HEK293T (cell line): Measurements from ENCODE around the gene RBM3.
A peak's percentile ranks its signal among the peaks of the same experiment; 100 is the strongest.

Source experiments
- ARNT ChIP-seq: fragments of 450-650 bp; IDR thresholded peaks from 2 replicates; pipeline ENCODE4 v1.6.1; 2017; ENCODE audit warnings: mild to moderate bottlenecking
- BHLHE40 ChIP-seq: fragments of 450-650 bp; IDR thresholded peaks from 2 replicates; pipeline ENCODE4 v1.6.1; 2016; ENCODE audit warnings: mild to moderate bottlenecking, moderate library complexity, borderline replicate concordance
- CTBP1 ChIP-seq: fragments of 450-650 bp; IDR thresholded peaks from 2 replicates; pipeline ENCODE4 v1.6.1; 2016; ENCODE audit warnings: borderline replicate concordance
- ELF4 ChIP-seq: fragments of 450-650 bp; IDR thresholded peaks from 2 replicates; pipeline ENCODE4 v1.6.1; 2017; ENCODE audit warnings: antibody characterized with exemption
- FOXA1 ChIP-seq: fragments of 450-650 bp; IDR thresholded peaks from 2 replicates; pipeline ENCODE4 v1.6.1; 2016; ENCODE audit warnings: mild to moderate bottlenecking
- FOXK2 ChIP-seq: fragments of 450-650 bp; IDR thresholded peaks from 2 replicates; pipeline ENCODE4 v1.6.1; 2016; ENCODE audit warnings: mild to moderate bottlenecking
- FOXM1 ChIP-seq: fragments of 450-650 bp; IDR thresholded peaks from 2 replicates; pipeline ENCODE4 v1.6.1; 2017; ENCODE audit warnings: mild to moderate bottlenecking, borderline replicate concordance
- LEF1 ChIP-seq: fragments of 450-650 bp; IDR thresholded peaks from 2 replicates; pipeline ENCODE4 v1.6.1; 2017; ENCODE audit warnings: mild to moderate bottlenecking, borderline replicate concordance
- SP1 ChIP-seq: fragments of 450-650 bp; IDR thresholded peaks from 2 replicates; pipeline ENCODE4 v1.6.1; 2017
- TARDBP ChIP-seq: fragments of 450-650 bp; IDR thresholded peaks from 2 replicates; pipeline ENCODE4 v1.6.1; 2016
- ZNF384 ChIP-seq: fragments of 450-650 bp; IDR thresholded peaks from 2 replicates; pipeline ENCODE4 v1.6.1; 2016
- TF ChIP-seq, protein P1 (sequence below): fragments of 450-650 bp; IDR thresholded peaks from 2 replicates; pipeline ENCODE4 v1.6.1; 2016

DNA sequence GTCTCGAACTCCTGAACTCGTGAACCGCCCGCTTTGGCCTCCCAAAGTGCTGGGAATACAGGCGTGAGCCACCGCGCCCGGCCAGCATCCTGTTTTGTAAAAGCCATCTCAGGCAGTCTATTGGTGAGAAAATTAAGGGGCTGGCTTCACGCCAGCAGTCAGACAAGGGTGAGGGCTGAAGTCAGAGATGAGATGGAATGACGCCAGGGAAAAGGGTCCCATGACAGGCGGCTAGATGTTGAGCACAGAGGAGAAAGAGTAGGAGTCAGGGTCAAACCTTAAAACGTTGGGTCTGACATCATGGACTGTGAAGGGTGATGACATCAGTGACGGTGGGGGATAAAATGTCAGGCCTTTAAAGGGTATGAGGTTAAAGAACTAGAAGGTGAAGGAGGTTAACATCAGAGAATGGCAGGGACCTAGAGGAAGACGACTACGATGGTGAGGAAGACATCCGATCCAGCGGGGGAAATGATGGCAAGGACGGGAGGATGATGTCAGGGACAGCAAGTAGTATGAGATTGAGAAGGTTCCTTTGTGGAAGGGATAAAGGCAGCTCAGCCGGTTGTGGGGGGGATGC is 504 bp upstream of the RBM3 start:
- TF ChIP-seq BHLHE40 = no peak
- TF ChIP-seq ARNT = no peak
- TF ChIP-seq FOXA1 = no peak
- TF ChIP-seq LEF1 = no peak
- peak; percentile 52; the same call in 1 of the 2 replicates for TF ChIP-seq TARDBP
- no peak for TF ChIP-seq CTBP1
- no peak for TF ChIP-seq SP1
- TF ChIP-seq FOXM1 = no peak
- TF ChIP-seq FOXK2 = no peak
- TF ChIP-seq ZNF384 = no peak
- TF ChIP-seq, protein P1, sequence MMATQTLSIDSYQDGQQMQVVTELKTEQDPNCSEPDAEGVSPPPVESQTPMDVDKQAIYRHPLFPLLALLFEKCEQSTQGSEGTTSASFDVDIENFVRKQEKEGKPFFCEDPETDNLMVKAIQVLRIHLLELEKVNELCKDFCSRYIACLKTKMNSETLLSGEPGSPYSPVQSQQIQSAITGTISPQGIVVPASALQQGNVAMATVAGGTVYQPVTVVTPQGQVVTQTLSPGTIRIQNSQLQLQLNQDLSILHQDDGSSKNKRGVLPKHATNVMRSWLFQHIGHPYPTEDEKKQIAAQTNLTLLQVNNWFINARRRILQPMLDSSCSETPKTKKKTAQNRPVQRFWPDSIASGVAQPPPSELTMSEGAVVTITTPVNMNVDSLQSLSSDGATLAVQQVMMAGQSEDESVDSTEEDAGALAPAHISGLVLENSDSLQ = peak; percentile 53; the same call in 1 of the 2 replicates
- TF ChIP-seq ELF4 = no peak
